SK-N-SH (cell line): ENCODE data around the gene DUOX2. TPM values are rescaled to one million over a fixed set of nuclear protein-coding genes. Genes with fewer than 3 reads are reported as not detected.

Experiments used
- CTCF ChIA-PET: fragments of 300-600, 350-600 bp; formaldehyde crosslinking; extraction: SDS; loops from one replicate; lab custom pipeline; 2021; lab: Yijun Ruan, JAX
- POLR2A ChIA-PET: fragments of 350-600 bp; sonication (Branson Sonifier 250); formaldehyde crosslinking; extraction: SDS; loops from one replicate; lab custom pipeline; 2020; ENCODE audit warnings: antibody characterized with exemption, inconsistent platforms; lab: Yijun Ruan, JAX
- DNase-seq: peaks from one replicate; pipeline ENCODE4 v3.0.0; 2012
- H2AFZ ChIP-seq: fragments of 200-600 bp; sonication (generic); 2 replicates; pipeline ENCODE4 v1.8.1; 2016; ENCODE audit warnings: antibody characterized with exemption, mild to moderate bottlenecking, low read depth
- H3F3A ChIP-seq: fragments of 200-600 bp; sonication (generic); replicated peaks from 2 replicates; pipeline ENCODE3; 2016; ENCODE audit warnings: antibody characterized with exemption, mild to moderate bottlenecking; ENCODE audit not compliant: insufficient read depth
- H3K27ac ChIP-seq, 2 experiments: fragments of 200-500 bp in 1 of 2; fragments of 200-600 bp in 1 of 2; sonication (Bioruptor generic) in 1 of 2; sonication (generic), shearing (Covaris generic) in 1 of 2; 2 replicates each; pipeline versions ENCODE4 v1.5.1 to v1.6.1; 2014 to 2016; ENCODE audit warnings: low read depth in 2 of 2, inconsistent platforms in 1 of 2, low read length in 1 of 2, mild to moderate bottlenecking in 1 of 2, mixed read lengths in 1 of 2
- H3K27me3 ChIP-seq: fragments of 200-600 bp; sonication (generic), shearing (Covaris generic); 2 replicates; pipeline ENCODE4 v1.6.1; 2016; ENCODE audit warnings: mixed run types; ENCODE audit not compliant: insufficient read depth
- H3K36me3 ChIP-seq, 2 experiments: fragments of 200-500 bp in 1 of 2; fragments of 200-600 bp in 1 of 2; sonication (Bioruptor generic) in 1 of 2; sonication (generic) in 1 of 2; replicated peaks in 1 of 2; 2 replicates each; pipeline versions ENCODE3 to v1.5.1; 2014 to 2016; ENCODE audit warnings: low read length in 1 of 2, mild to moderate bottlenecking in 1 of 2; ENCODE audit not compliant: insufficient read depth in 2 of 2, control insufficient read depth in 1 of 2
- H3K4me1 ChIP-seq, 2 experiments: fragments of 200-500 bp in 1 of 2; fragments of 200-600 bp in 1 of 2; sonication (Bioruptor generic) in 1 of 2; sonication (generic), shearing (Covaris generic) in 1 of 2; 2 replicates each; pipeline versions ENCODE4 v1.5.1 to v1.6.1; 2014 to 2016; ENCODE audit warnings: low read depth in 1 of 2, low read length in 1 of 2, mixed run types in 1 of 2; ENCODE audit not compliant: insufficient read depth in 2 of 2, control insufficient read depth in 1 of 2
- H3K4me2 ChIP-seq: fragments of 200-600 bp; sonication (generic), shearing (Covaris generic); 2 replicates; pipeline ENCODE4 v1.6.1; 2017; ENCODE audit warnings: mixed run types
- H3K4me3 ChIP-seq, 2 experiments: fragments of 200-500 bp in 1 of 2; fragments of 200-600 bp in 1 of 2; sonication (Bioruptor generic) in 1 of 2; sonication (generic), shearing (Covaris generic) in 1 of 2; 2 replicates each; pipeline versions ENCODE4 v1.5.1 to v1.8.1; 2014 to 2016; ENCODE audit warnings: low read depth in 2 of 2, inconsistent platforms in 1 of 2, low read length in 1 of 2, mild to moderate bottlenecking in 1 of 2, mixed read lengths in 1 of 2, moderate library complexity in 1 of 2
- H3K79me2 ChIP-seq: fragments of 200-600 bp; sonication (generic); 2 replicates; pipeline ENCODE4 v1.8.1; 2017; ENCODE audit warnings: mild to moderate bottlenecking; ENCODE audit not compliant: insufficient read depth
- H3K9ac ChIP-seq: fragments of 200-600 bp; sonication (generic); 2 replicates; pipeline ENCODE4 v1.6.1; 2017; ENCODE audit warnings: mixed run types
- H3K9me2 ChIP-seq: fragments of 200-600 bp; sonication (generic); 2 replicates; pipeline ENCODE4 v1.6.1; 2017; ENCODE audit warnings: mixed run types
- H3K9me3 ChIP-seq: fragments of 200-600 bp; sonication (generic); 2 replicates; pipeline ENCODE4 v1.6.1; 2017; ENCODE audit warnings: mixed run types, mild to moderate bottlenecking, moderate library complexity
- H4K20me1 ChIP-seq: fragments of 200-600 bp; sonication (generic); 2 replicates; pipeline ENCODE4 v1.6.1; 2017; ENCODE audit warnings: mild to moderate bottlenecking, mixed run types; ENCODE audit not compliant: insufficient read depth
- ELF1 ChIP-seq: IDR thresholded peaks from 2 replicates; pipeline ENCODE4 v1.4.0; 2012
- FOXM1 ChIP-seq: IDR thresholded peaks from 2 replicates; pipeline ENCODE4 v1.4.0; 2012; ENCODE audit warnings: low read depth, mild to moderate bottlenecking
- GABPA ChIP-seq: IDR thresholded peaks from 2 replicates; pipeline ENCODE4 v1.4.0; 2012; ENCODE audit warnings: low read depth, mild to moderate bottlenecking
- GATA2 ChIP-seq: sonication (generic); formaldehyde crosslinking; IDR thresholded peaks from 2 replicates; pipeline ENCODE4 v1.5.0; 2020; ENCODE audit warnings: mild to moderate bottlenecking, missing genetic modification reagents
- JUND ChIP-seq: IDR thresholded peaks from 2 replicates; pipeline ENCODE4 v1.4.0; 2012
- NRF1 ChIP-seq: IDR thresholded peaks from 2 replicates; pipeline ENCODE4 v1.6.1; 2012; ENCODE audit warnings: low read depth, mild to moderate bottlenecking, low read length
- RAD21 ChIP-seq: IDR thresholded peaks from 2 replicates; pipeline ENCODE4 v1.6.1; 2012; ENCODE audit warnings: mild to moderate bottlenecking, low read length
- RCOR1 ChIP-seq: fragments of 150-350 bp; IDR thresholded peaks from 2 replicates; pipeline ENCODE4 v1.6.1; 2017; ENCODE audit warnings: antibody characterized with exemption, low read length
- SIN3A ChIP-seq: IDR thresholded peaks from 2 replicates; pipeline ENCODE4 v1.6.1; 2012; ENCODE audit warnings: low read depth, mild to moderate bottlenecking, low read length, moderate library complexity, borderline replicate concordance
- TAF1 ChIP-seq: IDR thresholded peaks from 2 replicates; pipeline ENCODE4 v1.6.1; 2012; ENCODE audit warnings: low read depth, mild to moderate bottlenecking, low read length, moderate library complexity, borderline replicate concordance
- TCF12 ChIP-seq: IDR thresholded peaks from 2 replicates; pipeline ENCODE4 v1.4.0; 2012
- TEAD4 ChIP-seq: IDR thresholded peaks from 2 replicates; pipeline ENCODE4 v1.4.0; 2012; ENCODE audit warnings: mild to moderate bottlenecking, borderline replicate concordance; ENCODE audit not compliant: insufficient read depth
- YY1 ChIP-seq: IDR thresholded peaks from 2 replicates; pipeline ENCODE4 v1.4.0; 2012; ENCODE audit warnings: low read depth, mild to moderate bottlenecking
- WGBS: methylation state at CpG from one replicate; pipeline ENCODE4 v1.1.6; 2017; ENCODE audit warnings: low lambda C conversion rate; 5-methylcytosine and 5-hydroxymethylcytosine counted together
- polyA plus RNA-seq, 3 experiments: library from polyadenylated mRNA; depleted of rRNA; stranded (reverse); fragments of >200 nt; gene quantifications; 2 replicates each; pipeline ENCODE4 v1.2.3, GENCODE V29; 2012
- TF ChIP-seq, protein P1 (sequence below): fragments of 200-600 bp; sonication (generic); IDR thresholded peaks from 2 replicates; pipeline ENCODE4 v1.6.1; 2017; ENCODE audit warnings: antibody characterized with exemption, mild to moderate bottlenecking, moderate library complexity

DUOX2 gene
- polyA plus RNA-seq, 1 of the 3 experiments (the other 2 are of a cell fraction): not detected

DNA sequence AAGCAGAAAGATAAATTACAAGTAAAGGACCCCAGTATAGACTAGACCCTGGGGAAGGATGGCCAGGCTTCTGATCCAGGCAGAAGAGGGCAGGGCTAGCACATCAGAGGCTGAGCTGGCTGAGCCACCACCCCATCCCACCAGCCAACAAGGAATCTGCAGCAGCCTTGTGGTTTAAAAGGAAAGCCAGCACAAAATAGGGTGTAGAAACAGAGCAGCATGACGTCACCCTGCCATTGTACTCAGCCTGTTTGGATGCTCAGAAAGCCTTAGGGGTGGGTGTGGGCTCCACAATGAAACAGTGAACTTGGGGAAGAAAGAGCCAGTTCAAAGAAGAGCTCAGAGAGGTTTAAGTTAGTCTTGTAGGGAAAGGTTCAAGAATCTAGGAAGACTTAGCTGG lies 44.0 kb upstream of the DUOX2 start:
- POLR2A ChIA-PET: no interaction called here
- no peak overlapping the region for H3K9ac ChIP-seq

DNA sequence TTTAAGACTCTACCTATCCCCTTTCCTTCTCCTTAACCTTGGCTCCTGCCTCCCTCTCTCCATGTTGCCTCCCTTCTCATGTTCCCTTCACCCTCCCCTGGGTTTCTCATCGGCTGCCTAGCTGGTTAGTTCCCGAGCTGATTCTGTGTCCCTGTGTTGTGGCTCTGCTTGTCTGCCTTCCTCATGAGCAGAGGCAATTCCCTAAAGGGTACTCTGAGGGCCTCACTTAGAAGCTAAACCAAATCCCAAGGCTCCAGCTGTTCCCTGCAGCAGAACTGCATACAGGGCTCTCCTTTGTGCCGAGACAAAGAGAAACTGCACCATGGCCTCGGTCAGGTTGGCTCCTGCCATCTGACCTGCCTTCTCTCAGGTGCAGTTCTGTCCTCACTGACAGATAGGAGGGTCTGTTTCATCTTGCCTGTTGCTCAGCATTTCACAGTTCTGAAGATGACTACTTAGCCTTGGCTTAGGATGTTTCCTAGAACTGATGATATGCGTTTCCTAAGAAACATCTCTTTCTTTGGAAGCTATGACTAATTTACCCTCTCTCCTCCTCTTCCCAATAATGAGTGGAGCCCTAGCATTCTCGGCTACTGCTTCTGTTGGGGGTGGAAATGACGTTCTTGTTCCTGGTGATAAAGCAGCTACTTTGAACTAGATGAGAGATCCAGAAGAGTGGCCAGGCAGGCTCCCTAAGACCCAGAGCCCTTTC lies 42.9 kb upstream of the DUOX2 start:
- no peak overlapping the region for H3K4me2 ChIP-seq
- H3K4me1 ChIP-seq: peaks cover 0 to 2% of the 10 kb centered on the region in 2 experiments; a peak in 1 of 4 replicates
- H3K9me3 ChIP-seq: no peaks in the 10 kb centered on the region
- H3K9ac ChIP-seq: no peak overlapping the region
- H3F3A ChIP-seq: no peaks in the 10 kb centered on the region
- POLR2A ChIA-PET: interaction anchor here (1.4 kb wide), 1 partner anchor 11 kb away, joined by 3 read pairs; no protein-coding TSS in a partner anchor
- H3K27me3 ChIP-seq: no peaks in the 10 kb centered on the region
- no peaks in the 10 kb centered on the region for H3K9me2 ChIP-seq
- no peak overlapping the region for H2AFZ ChIP-seq
- H3K36me3 ChIP-seq: no peaks in the 10 kb centered on the region
- no peaks in the 10 kb centered on the region for H3K79me2 ChIP-seq
- no peak for DNase-seq
- CTCF ChIA-PET: interaction anchor here (0.7 to 10.7 kb wide), 4 partner anchors 10 to 301 kb away, joined by 3 to 226 read pairs (median 9); no protein-coding TSS in a partner anchor
- H3K27ac ChIP-seq: no peak overlapping the region
- TF ChIP-seq JUND: no peak
- no peak for TF ChIP-seq GABPA
- no peaks in the 10 kb centered on the region for H4K20me1 ChIP-seq
- no peak overlapping the region for H3K4me3 ChIP-seq
- 71% methylated on average over 5 of the region's 7 CpGs for WGBS

More for the DNA sequence above, 44.0 kb upstream of the DUOX2 start:
- Histone ChIP-seq H3K4me3 (no peak overlapping the region), H3K9me3 (no peaks in the 10 kb centered on the region), H3K4me1 (peaks cover 5 to 6% of the 10 kb centered on the region in 2 experiments; a peak in 3 of 4 replicates), H4K20me1 (no peaks in the 10 kb centered on the region), H3K79me2 (no peaks in the 10 kb centered on the region), H3K4me2 (no peak overlapping the region), H3F3A (no peaks in the 10 kb centered on the region), H3K27me3 (no peaks in the 10 kb centered on the region), H3K27ac (no peak overlapping the region), H3K36me3 (no peaks in the 10 kb centered on the region), H3K9me2 (no peaks in the 10 kb centered on the region), H2AFZ (no peak overlapping the region)
- no peak for DNase-seq
- WGBS: 72% methylated on average over 1 of the region's 1 CpG
- TF ChIP-seq ELF1 (no peak), TAF1 (no peak), FOXM1 (no peak), NRF1 (no peak), SIN3A (no peak), YY1 (no peak), RCOR1 (no peak), JUND (no peak), TCF12 (no peak), GATA2 (no peak), TEAD4 (no peak), RAD21 (no peak)
- TF ChIP-seq, protein P1, sequence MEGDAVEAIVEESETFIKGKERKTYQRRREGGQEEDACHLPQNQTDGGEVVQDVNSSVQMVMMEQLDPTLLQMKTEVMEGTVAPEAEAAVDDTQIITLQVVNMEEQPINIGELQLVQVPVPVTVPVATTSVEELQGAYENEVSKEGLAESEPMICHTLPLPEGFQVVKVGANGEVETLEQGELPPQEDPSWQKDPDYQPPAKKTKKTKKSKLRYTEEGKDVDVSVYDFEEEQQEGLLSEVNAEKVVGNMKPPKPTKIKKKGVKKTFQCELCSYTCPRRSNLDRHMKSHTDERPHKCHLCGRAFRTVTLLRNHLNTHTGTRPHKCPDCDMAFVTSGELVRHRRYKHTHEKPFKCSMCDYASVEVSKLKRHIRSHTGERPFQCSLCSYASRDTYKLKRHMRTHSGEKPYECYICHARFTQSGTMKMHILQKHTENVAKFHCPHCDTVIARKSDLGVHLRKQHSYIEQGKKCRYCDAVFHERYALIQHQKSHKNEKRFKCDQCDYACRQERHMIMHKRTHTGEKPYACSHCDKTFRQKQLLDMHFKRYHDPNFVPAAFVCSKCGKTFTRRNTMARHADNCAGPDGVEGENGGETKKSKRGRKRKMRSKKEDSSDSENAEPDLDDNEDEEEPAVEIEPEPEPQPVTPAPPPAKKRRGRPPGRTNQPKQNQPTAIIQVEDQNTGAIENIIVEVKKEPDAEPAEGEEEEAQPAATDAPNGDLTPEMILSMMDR: no peak
- CTCF ChIA-PET: interaction anchor here (2.2 to 10.7 kb wide), 2 partner anchors 44 to 299 kb away, joined by 8 to 226 read pairs; no protein-coding TSS in a partner anchor
